Trophoblast cell (in vitro differentiated cells and primary cell): ENCODE measurements around the gene PLCD1.
A peak's percentile ranks its signal among the peaks of the same experiment; 100 is the strongest.

ENCODE experiments used
- DNase-seq, 2 donors: peaks; one replicate each; pipeline ENCODE4 v3.0.0-alpha.2; 2016
- H2AFZ ChIP-seq: 2 replicates; pipeline ENCODE4 v1.6.1; 2013; ENCODE audit warnings: low read length, moderate library complexity, mild to moderate bottlenecking; ENCODE audit not compliant: insufficient read depth, poor library complexity
- H2AK5ac ChIP-seq: 2 replicates; pipeline ENCODE4 v1.6.1; 2013; ENCODE audit warnings: mild to moderate bottlenecking, low read length
- H2BK120ac ChIP-seq: 2 replicates; pipeline ENCODE4 v1.6.1; 2013; ENCODE audit warnings: low read length, mild to moderate bottlenecking, moderate library complexity; ENCODE audit not compliant: insufficient read depth, poor library complexity
- H2BK12ac ChIP-seq: 2 replicates; pipeline ENCODE4 v1.6.1; 2013; ENCODE audit warnings: mild to moderate bottlenecking, low read length, moderate library complexity
- H2BK5ac ChIP-seq: 2 replicates; pipeline ENCODE4 v1.6.1; 2013; ENCODE audit warnings: low read length, low read depth, moderate library complexity, mild to moderate bottlenecking; ENCODE audit not compliant: poor library complexity
- H3K14ac ChIP-seq: 2 replicates; pipeline ENCODE4 v1.6.1; 2013; ENCODE audit warnings: mild to moderate bottlenecking, low read length
- H3K18ac ChIP-seq: 2 replicates; pipeline ENCODE4 v1.6.1; 2013; ENCODE audit warnings: mild to moderate bottlenecking, low read length
- H3K23ac ChIP-seq: 2 replicates; pipeline ENCODE4 v1.6.1; 2013; ENCODE audit warnings: low read length
- H3K27ac ChIP-seq: 2 replicates; pipeline ENCODE4 v1.5.1; 2013; ENCODE audit warnings: low read depth, mild to moderate bottlenecking, inconsistent platforms, low read length, moderate library complexity
- H3K27me3 ChIP-seq: 2 replicates; pipeline ENCODE4 v1.6.1; 2013; ENCODE audit warnings: inconsistent platforms, mild to moderate bottlenecking, low read length, moderate library complexity; ENCODE audit not compliant: insufficient read depth
- H3K36me3 ChIP-seq, 2 experiments: 1 replicate in 1 of 2; 2 replicates in 1 of 2; pipeline ENCODE4 v1.6.1; 2013; ENCODE audit warnings: low read length in 2 of 2, mild to moderate bottlenecking in 2 of 2, moderate library complexity in 1 of 2; ENCODE audit not compliant: insufficient read depth in 2 of 2, control insufficient read depth in 1 of 2
- H3K4ac ChIP-seq: 2 replicates; pipeline ENCODE4 v1.6.1; 2013; ENCODE audit warnings: low read depth, mild to moderate bottlenecking, low read length, moderate library complexity
- H3K4me1 ChIP-seq, 2 experiments: 1 replicate in 1 of 2; 2 replicates in 1 of 2; pipeline ENCODE4 v1.6.1; 2013; ENCODE audit warnings: low read length in 2 of 2, mild to moderate bottlenecking in 2 of 2, moderate library complexity in 1 of 2; ENCODE audit not compliant: insufficient read depth in 2 of 2, control insufficient read depth in 1 of 2
- H3K4me2 ChIP-seq: 2 replicates; pipeline ENCODE4 v1.6.1; 2013; ENCODE audit warnings: inconsistent platforms, mild to moderate bottlenecking, low read length, moderate library complexity
- H3K4me3 ChIP-seq: 2 replicates; pipeline ENCODE4 v1.5.1; 2013; ENCODE audit warnings: mild to moderate bottlenecking, low read depth, low read length, inconsistent platforms
- H3K79me1 ChIP-seq: one replicate; pipeline ENCODE4 v1.6.1; 2013; ENCODE audit warnings: low read length
- H3K79me2 ChIP-seq: 2 replicates; pipeline ENCODE4 v1.6.1; 2013; ENCODE audit warnings: low read length, mild to moderate bottlenecking; ENCODE audit not compliant: control insufficient read depth, insufficient read depth, poor library complexity
- H3K9ac ChIP-seq: 2 replicates; pipeline ENCODE4 v1.6.1; 2013; ENCODE audit warnings: mild to moderate bottlenecking, low read length
- H3K9me3 ChIP-seq: 2 replicates; pipeline ENCODE4 v1.6.1; 2013; ENCODE audit warnings: low read depth, mild to moderate bottlenecking, control low read depth, inconsistent platforms, low read length; ENCODE audit not compliant: insufficient read depth
- H4K12ac ChIP-seq: 2 replicates; pipeline ENCODE4 v1.6.1; 2013; ENCODE audit warnings: low read depth, mild to moderate bottlenecking, low read length, moderate library complexity
- H4K8ac ChIP-seq: 2 replicates; pipeline ENCODE4 v1.6.1; 2013; ENCODE audit warnings: low read depth, mild to moderate bottlenecking, low read length, moderate library complexity
- H4K91ac ChIP-seq: one replicate; pipeline ENCODE4 v1.6.1; 2013; ENCODE audit warnings: low read depth, mild to moderate bottlenecking, low read length, moderate library complexity
- WGBS: extraction: QIAGEN DNeasy Blood & Tissue Kit; methylation state at CpG from one replicate; pipeline ENCODE4 v1.1.7; 2013; ENCODE audit warnings: missing lambda C conversion rate; ENCODE audit not compliant: insufficient read length, insufficient coverage; ENCODE audit errors: extremely low coverage; 5-methylcytosine and 5-hydroxymethylcytosine counted together

PLCD1 gene

GRCh38 chr3:37993820-37994638 is 35.4 kb downstream of the PLCD1 start:
- no peaks in the 10 kb centered on the region for H3K36me3 ChIP-seq
- no peak overlapping the region for H2AK5ac ChIP-seq
- peak; percentile 50 to 62 for DNase-seq
- H3K18ac ChIP-seq, result peak overlapping the region; percentile 19
- no CpG with 5 or more reads among the region's 49 CpGs for WGBS
- H3K4me3 ChIP-seq, result peak overlapping the region; percentile 78
- peaks cover 10% of the 10 kb centered on the region for H3K79me1 ChIP-seq
- peak overlapping the region; percentile 52 for H4K91ac ChIP-seq
- no peak overlapping the region for H2BK5ac ChIP-seq
- no peak overlapping the region for H3K4ac ChIP-seq
- no peak overlapping the region for H3K27ac ChIP-seq
- H4K8ac ChIP-seq, result peak overlapping the region; percentile 79
- peak overlapping the region; percentile 9 for H2BK120ac ChIP-seq
- peak overlapping the region; percentile 13 for H2AFZ ChIP-seq
- no peaks in the 10 kb centered on the region for H3K27me3 ChIP-seq
- peaks cover 6% of the 10 kb centered on the region for H3K79me2 ChIP-seq
- peak overlapping the region; percentile 76 for H4K12ac ChIP-seq
- H3K9me3 ChIP-seq, result peaks cover 3% of the 10 kb centered on the region
- peak overlapping the region; percentile 89 for H3K9ac ChIP-seq
- H3K4me2 ChIP-seq, result peak overlapping the region; percentile 93
- peak overlapping the region; percentile 75 for H3K14ac ChIP-seq
- H2BK12ac ChIP-seq, result no peak overlapping the region
- H3K4me1 ChIP-seq, result peaks cover 9 to 15% of the 10 kb centered on the region in 2 experiments
- H3K23ac ChIP-seq, result no peak overlapping the region

DNA sequence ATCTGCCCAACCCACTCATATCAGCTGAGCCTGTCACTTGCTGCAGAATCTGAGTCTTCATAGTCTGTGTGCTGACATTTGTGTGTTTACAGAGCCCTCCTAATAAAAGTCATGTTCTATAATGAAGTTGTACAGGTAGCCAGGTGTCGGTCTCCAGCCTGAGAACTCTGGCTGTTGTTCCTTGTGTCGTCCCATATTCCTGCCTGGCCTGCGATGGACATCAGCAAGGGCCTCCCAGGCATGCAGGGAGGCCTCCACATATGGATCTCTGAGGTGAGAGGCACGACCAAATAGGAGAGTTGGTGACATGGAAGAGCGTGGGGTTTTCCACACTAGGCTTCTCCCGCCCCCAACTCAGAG is 36.0 kb downstream of the PLCD1 start:
- H3K27ac ChIP-seq, result no peak overlapping the region
- no CpG with 5 or more reads among the region's 6 CpGs for WGBS

DNA sequence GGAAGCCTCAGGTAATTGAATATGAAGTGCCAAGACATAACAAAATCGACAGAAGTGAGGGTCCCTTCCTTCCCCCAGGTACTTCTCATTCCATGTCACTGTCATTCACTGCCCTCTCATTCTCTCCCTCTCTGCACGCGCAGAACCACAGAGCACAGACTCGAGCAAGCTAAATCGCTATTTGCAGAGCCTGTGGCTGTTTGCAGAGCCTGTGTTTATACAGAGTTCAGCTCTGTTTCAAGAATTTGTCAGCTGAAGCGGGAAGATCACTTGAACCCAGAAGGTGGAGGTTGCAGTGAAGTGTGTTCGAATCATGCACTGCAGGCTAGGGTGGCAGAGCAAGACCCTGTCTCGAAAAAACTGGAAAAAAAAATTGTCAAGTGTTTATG is 36.4 kb downstream of the PLCD1 start:
- H4K8ac ChIP-seq, result no peak overlapping the region
- H2AK5ac ChIP-seq, result no peak overlapping the region
- H3K4me1 ChIP-seq, result peaks cover 5 to 8% of the 10 kb centered on the region in 2 experiments
- no peak overlapping the region for H2BK12ac ChIP-seq
- no peak overlapping the region for H3K4me2 ChIP-seq
- H3K23ac ChIP-seq, result no peak overlapping the region
- H3K79me1 ChIP-seq, result peaks cover 5% of the 10 kb centered on the region
- H3K36me3 ChIP-seq, result no peaks in the 10 kb centered on the region
- H4K91ac ChIP-seq, result no peak overlapping the region
- no CpG with 5 or more reads among the region's 8 CpGs for WGBS
- DNase-seq, result no peak
- peaks cover 3% of the 10 kb centered on the region for H3K79me2 ChIP-seq
- H3K14ac ChIP-seq, result no peak overlapping the region
- H3K9me3 ChIP-seq, result peaks cover 3% of the 10 kb centered on the region
- no peak overlapping the region for H2BK5ac ChIP-seq
- no peak overlapping the region for H3K9ac ChIP-seq
- no peak overlapping the region for H3K4ac ChIP-seq
- no peak overlapping the region for H3K18ac ChIP-seq
- no peak overlapping the region for H2BK120ac ChIP-seq
- no peak overlapping the region for H3K4me3 ChIP-seq
- no peak overlapping the region for H4K12ac ChIP-seq
- no peak overlapping the region for H2AFZ ChIP-seq
- no peak overlapping the region for H3K27ac ChIP-seq
- H3K27me3 ChIP-seq, result no peaks in the 10 kb centered on the region

More for the DNA sequence above, 36.0 kb downstream of the PLCD1 start:
- Histone ChIP-seq H4K12ac (no peak overlapping the region), H2BK5ac (no peak overlapping the region), H3K23ac (no peak overlapping the region), H2BK12ac (no peak overlapping the region), H3K79me2 (peaks cover 3% of the 10 kb centered on the region), H3K9me3 (peaks cover 3% of the 10 kb centered on the region), H4K91ac (no peak overlapping the region), H2AK5ac (no peak overlapping the region), H2BK120ac (no peak overlapping the region), H3K36me3 (no peaks in the 10 kb centered on the region), H3K14ac (no peak overlapping the region), H3K27me3 (no peaks in the 10 kb centered on the region), H3K4me3 (no peak overlapping the region), H3K79me1 (peaks cover 7% of the 10 kb centered on the region), H3K9ac (no peak overlapping the region), H3K4me2 (peak overlapping the region; percentile 93), H3K18ac (no peak overlapping the region), H2AFZ (no peak overlapping the region), H4K8ac (peak overlapping the region; percentile 79), H3K4ac (no peak overlapping the region), H3K4me1 (peaks cover 6 to 11% of the 10 kb centered on the region in 2 experiments)
- DNase-seq, result no peak

- no peak overlapping the region for H4K8ac ChIP-seq
- H2BK12ac ChIP-seq, result no peak overlapping the region
- H3K14ac ChIP-seq, result no peak overlapping the region
- peaks cover 3% of the 10 kb centered on the region for H3K79me2 ChIP-seq
- no peak overlapping the region for H3K4me3 ChIP-seq
- H2AFZ ChIP-seq, result no peak overlapping the region
- WGBS, result no CpG with 5 or more reads among the region's 9 CpGs
- H4K91ac ChIP-seq, result no peak overlapping the region
- DNase-seq, result peak in 1 of 2 donors; percentile 41
- H3K9ac ChIP-seq, result no peak overlapping the region
- no peaks in the 10 kb centered on the region for H3K36me3 ChIP-seq
- H2BK120ac ChIP-seq, result no peak overlapping the region
- H4K12ac ChIP-seq, result no peak overlapping the region
- peaks cover 5 to 6% of the 10 kb centered on the region in 2 experiments for H3K4me1 ChIP-seq
- H3K4ac ChIP-seq, result no peak overlapping the region
- H3K27ac ChIP-seq, result no peak overlapping the region
- no peak overlapping the region for H3K18ac ChIP-seq
- H3K4me2 ChIP-seq, result no peak overlapping the region
- no peak overlapping the region for H2AK5ac ChIP-seq
- H3K23ac ChIP-seq, result no peak overlapping the region
- peaks cover 5% of the 10 kb centered on the region for H3K79me1 ChIP-seq
- H2BK5ac ChIP-seq, result no peak overlapping the region
- H3K9me3 ChIP-seq, result peaks cover 3% of the 10 kb centered on the region
- H3K27me3 ChIP-seq, result no peaks in the 10 kb centered on the region
Measured at GRCh38 chr3:37992271-37993066, 37.0 kb downstream of the PLCD1 start.
